NCI-H2171 (cell line): ENCODE results near the gene CCT2.

ENCODE experiments used
- DNase-seq: peaks from one replicate; lab custom pipeline; 2025; lab: John Stamatoyannopoulos, UW

Gene CCT2

DNA sequence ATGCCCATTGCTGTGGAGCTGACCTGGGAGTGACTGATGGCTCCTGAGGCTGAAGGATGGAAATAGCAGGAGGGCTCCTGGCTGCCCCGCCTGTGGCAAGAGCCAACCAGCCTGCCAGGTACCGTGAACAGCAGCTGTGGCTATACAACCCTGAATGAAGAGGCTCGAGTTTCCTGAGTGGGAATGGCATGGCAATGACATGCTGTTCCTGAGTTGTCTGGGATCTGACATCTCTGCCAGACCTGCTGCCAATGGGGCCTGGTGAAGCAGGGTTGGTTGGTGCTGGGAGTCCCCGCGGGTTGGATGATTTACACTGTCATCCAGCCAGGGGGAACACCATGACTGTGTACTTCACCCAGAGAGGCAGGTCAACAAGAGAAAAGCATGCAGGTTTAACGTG is 57.3 kb downstream of the CCT2 start:
- DNase-seq, result no peak

DNA sequence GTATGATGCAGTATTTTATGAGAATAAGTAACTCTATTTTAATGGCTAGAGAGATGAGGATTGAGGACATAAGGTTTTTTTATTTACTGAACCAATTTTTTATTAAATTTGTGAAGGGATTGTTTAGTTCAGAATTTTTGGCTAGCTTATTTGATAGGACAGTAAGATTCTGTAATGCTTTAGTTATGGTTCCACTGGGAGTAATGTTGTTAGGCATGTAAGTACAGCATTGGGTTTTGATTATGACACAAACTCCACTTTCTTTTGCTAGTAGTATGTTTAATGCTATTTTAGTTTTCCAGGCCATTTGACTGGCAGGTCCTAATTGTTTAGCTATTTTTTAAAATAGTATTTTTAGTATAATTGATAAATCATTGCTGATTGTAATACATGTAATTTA is 59.3 kb downstream of the CCT2 start:
- no peak for DNase-seq

DNA sequence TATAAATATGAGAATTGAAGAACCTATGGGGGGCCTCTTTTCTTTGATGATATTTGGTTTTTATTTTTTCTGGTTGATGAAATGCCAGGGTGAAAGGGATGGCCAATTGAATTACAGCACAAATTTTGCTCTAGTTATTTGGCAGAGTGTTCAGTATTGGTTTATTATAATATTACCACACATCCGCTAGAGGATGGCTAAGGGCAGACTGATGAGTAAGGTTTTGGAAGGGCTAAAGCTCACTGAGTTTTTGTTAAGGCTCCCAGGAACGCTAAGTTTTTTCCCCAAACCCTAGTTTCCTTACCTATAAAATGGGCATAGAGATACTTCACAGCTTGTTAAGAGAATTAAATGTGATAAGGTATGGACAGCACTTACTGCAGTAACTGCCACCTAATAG is 59.8 kb downstream of the CCT2 start:
- no peak for DNase-seq

DNA sequence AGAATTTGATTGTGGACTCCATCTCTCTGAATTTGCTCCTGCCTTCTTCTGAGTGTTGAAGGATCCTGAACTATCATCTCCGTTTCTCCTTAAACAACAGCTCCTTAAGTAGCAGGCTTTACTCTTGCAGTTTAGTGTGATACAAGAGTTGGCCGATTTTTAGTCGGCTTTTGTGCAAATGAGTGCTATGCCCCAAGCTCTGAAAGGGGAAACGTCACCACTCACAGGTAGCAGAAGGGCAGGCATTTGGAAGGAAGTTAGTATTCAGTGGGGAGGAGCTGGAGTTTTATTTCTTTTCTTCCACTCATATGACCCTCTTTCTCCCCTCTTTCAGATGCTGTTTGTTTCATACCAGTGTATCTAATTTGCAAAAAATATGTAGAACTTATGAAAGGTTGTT is 61.9 kb downstream of the CCT2 start:
- DNase-seq, result no peak

GRCh38 chr12:69648476-69648875 is 63.2 kb downstream of the CCT2 start:
- no peak for DNase-seq

- DNase-seq, result no peak
These were observed 64.3 kb downstream of the CCT2 start for GRCh38 chr12:69649529-69649928.
